Putamen (tissue), 1 donor: ENCODE results near the gene RNF182.
"Not testable (repeated sequence)": the region's sequence is repeated elsewhere in the genome, so short reads cannot be mapped to it uniquely, and the experiment has no call there.

Experiments
- DNase-seq: peaks from one replicate; pipeline ENCODE4 v3.0.0-alpha.2; 2016; ENCODE audit warnings: low spot score

The RNF182 gene

GRCh38 chr6:13917141-13917540 lies 7.6 kb upstream of the RNF182 start:
- no peak for DNase-seq

- DNase-seq, result no peak
Measured at GRCh38 chr6:13918686-13919250, 6.0 kb upstream of the RNF182 start.

DNA sequence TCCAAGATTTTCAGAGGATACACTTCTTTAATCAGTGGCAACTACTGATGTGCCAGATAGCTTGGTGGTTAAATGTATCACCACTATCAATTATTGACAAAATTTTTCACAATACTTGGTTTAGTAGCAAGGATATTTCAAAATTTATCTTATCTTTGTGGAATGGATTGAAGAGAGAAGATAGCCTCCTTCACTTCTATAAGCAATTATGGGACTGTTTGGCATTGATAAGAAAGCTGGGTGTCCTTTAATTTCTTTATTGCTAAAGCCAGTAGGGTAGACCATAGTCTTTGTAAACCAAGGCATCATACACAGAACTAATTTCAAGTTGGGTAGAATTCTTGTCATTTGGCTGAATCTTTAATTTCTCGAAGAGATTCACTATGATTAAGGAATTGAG lies 4.9 kb upstream of the RNF182 start:
- no peak for DNase-seq

GRCh38 chr6:13920552-13920951 lies 4.2 kb upstream of the RNF182 start:
- DNase-seq, result no peak

DNA sequence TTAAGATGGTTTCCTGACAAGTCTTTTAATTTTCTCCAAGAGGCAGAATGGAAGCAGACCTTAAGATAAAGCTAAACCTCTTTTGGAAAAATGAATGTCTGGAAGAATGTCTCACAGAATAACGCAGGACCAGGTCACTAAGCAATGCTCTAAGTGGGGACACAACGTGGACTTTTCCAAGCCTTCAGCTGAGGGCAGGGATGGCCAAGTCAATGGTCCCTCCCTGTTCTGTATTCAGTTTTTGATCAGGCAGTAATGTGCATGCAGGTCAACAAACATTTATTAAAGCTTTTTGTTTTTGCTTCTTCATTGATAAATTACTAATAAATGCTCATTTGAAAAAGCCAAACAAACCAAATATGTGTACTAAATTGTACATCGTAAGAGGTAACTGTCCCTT lies 2.0 kb upstream of the RNF182 start:
- DNase-seq, result no peak

DNA sequence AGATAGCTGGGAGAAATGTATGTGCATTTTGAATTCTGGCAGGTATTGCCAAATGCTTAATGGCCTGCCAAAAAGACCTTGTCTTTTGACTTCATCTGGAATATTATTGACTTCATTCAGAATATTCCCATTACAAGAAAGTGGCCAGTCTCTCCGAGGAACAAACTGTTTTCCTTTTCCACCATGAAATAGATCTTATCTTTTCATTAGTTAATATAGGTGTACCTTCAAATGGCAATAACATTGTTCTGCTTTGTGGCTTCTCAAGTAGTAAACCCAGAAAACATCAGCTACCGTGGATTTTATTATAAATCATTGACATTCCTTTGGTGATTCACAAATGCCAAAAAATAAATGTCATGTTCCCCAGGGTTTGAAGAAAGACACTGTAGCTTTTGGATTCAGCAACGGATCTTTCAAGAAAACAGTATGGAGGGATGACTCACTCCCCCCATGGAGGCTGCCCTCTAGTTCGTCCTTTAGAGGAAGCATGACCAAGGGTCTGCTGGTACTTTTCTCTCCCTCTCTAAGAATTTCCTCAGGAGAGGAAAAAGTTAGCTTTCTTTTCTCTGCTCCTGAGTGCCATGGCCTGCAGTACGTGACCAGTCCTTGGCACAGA lies 1.1 kb upstream of the RNF182 start:
- no peak for DNase-seq

- DNase-seq, result no peak
Measured at GRCh38 chr6:13924146-13924948, 405 bp upstream of the RNF182 start.

GRCh38 chr6:13926378-13926777 lies 1.6 kb downstream of the RNF182 start:
- no peak for DNase-seq

DNA sequence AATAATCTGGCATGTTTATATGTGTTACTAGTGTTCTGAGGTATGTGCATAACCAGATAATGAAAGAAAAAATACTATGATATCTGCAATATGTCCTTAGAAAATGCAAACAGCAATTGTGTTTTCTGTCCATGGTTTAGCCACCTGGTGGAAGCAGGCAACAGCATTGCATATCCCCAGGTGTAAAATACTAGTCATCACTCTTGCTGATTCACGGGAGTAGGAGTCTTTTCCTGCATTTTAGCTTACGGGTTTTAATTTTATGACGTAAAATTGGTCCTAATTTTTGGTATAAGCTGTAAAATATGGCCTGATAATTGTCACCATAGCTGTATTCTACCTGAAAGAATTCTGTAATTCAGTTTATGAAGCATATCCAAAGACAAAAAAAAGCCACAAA lies 2.5 kb downstream of the RNF182 start:
- no peak for DNase-seq

DNA sequence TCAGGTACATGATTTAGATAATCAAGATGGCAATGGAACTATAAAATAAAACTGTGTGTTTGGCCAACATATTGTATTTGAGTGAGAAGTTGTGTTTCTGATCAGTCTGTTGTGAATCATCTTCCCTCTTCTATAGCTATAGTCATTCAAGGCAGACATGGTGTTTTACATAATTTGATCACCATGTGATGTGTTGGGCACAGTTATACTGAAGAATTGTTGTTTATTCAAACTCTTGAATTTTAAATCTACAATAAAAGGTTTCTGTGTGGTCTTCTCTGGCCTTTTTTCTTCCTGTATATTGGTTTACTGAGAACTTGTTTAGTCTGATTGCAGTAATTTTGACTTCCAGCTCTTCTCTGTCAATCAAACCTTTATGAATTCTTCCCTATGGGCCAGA lies 4.4 kb downstream of the RNF182 start:
- no peak for DNase-seq

DNA sequence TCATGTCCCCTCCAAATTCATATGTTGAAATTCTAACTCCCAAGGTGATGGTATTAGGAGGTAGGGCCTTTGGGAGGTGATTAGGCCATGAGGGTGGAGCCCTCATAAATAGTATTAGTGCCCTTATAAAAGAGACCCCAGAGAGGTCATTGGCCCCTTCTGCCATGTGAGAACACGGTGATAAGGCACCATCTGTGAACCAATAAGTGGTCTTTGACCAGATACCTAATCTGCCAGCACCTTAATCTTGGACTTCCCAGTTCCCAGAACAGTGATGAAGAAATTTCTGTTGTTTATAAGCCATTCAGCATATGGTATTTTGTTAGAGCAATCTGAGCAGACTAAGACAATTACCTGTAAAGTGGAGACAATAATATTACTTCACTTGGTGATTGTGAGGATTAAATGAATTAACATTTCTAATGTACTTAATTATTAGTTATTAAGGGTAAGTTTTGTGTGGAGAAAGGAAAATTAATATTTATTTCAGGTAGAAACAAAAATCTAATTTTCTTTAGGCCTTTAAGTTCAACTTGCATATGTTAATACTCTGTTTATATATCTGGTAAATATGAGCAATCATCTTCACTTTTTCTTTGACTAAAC lies 7.1 kb downstream of the RNF182 start:
- DNase-seq, result no peak

DNA sequence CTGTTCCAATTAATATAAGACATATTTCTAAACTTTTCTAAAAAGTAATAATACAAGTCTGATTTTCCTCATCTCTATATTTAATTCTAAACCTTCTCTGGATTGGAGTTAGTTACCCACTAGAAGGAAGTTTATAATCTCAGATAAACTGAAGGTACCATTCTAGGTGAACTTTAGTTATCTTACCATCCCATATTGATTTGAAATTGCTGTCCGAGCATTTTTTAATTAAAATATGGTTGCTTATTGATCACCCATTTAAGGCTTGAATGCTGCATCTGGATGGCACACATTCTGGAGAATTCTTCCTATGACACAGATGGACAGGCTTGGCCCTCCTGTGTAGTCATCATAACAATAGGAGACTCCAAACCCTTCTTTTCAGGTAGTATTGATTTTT lies 8.0 kb downstream of the RNF182 start:
- no peak for DNase-seq

DNA sequence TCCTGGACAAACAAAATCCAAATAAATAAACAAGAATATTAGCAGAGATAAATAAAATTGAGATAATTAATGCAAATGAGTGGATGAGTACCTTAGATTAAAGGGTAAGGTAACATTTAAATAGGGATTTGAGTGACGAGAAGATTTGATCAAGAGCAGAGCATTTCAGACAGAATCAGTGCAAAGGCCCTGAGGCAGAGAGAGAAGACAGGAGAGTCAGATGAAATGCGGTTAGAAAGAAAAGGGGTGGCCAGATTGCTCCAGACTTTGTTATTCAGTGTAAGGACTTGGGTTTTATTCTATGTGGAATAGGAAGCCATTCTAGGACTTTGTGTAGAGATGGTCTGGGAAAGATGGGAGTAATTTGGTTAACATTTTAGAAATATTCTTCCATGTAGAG lies 10.0 kb downstream of the RNF182 start:
- no peak for DNase-seq

DNA sequence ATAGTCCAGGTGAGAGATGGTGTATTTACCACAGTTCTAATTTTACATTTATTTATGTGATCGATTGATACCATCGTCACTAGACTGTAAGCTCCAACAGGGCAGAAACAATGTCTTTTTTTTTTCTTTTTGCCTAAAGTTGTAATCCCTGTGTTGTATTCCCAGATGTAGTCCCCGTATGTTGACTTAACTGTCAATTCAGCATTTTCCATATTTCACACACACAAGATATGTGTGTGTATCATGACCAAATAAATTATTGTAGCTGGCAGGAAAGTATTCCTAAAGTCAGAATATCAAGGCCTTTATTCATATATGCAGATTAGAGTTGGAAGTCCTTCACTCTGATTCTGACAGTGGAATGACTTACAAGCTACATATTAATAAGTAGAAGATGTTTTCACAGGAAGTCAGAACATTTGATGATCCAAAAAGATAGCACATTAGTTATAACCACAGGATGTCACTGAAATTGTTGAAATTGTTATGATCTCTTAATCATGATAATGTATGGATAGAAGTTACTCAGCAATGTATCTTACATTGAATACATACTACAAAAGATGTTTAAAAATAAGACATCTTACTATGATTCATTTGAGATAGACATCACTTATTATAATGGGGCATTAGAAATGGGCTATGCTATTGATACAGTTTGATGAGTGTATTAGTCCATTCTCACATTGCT lies 10.6 kb downstream of the RNF182 start:
- no peak for DNase-seq

DNA sequence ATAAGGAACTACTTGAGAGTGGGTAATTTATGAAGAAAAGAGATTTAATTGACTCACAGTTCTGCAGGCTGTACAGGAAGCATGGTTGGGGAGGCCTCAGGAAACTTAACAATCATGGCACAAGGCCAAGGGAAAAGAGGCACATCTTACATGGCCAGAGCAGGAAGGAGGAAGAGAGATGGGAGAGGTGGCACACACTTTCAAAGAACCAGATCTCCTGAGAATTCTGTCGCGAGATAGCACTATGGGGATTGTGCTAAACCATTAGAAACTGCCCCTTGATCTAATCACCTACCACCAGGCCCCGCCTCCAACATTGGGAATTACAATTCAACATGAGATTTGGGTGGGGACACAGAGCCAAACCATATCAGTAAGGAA lies 11.1 kb downstream of the RNF182 start:
- DNase-seq, result not testable (repeated sequence)

DNA sequence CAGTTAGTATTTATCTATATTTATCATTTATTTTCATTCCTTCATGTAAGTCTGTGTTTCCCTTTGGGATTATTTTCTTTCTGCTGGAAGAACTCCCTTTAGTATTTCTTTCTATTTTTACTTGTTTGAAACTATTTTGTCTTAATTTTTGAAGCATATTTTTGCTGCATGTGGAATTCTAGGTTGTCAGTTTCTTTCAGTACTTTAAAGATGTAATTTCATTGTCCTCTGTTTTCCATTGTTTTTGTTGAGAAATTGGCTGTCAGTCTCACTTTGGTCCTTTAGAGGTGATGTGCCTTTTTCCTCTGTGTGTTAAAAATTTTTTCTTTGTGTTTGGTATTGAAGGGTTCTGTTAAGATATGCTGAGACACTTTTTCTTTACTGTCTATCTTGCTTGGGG lies 17.1 kb downstream of the RNF182 start:
- DNase-seq, result no peak

GRCh38 chr6:13943943-13944342 lies 19.2 kb downstream of the RNF182 start:
- no peak for DNase-seq

DNA sequence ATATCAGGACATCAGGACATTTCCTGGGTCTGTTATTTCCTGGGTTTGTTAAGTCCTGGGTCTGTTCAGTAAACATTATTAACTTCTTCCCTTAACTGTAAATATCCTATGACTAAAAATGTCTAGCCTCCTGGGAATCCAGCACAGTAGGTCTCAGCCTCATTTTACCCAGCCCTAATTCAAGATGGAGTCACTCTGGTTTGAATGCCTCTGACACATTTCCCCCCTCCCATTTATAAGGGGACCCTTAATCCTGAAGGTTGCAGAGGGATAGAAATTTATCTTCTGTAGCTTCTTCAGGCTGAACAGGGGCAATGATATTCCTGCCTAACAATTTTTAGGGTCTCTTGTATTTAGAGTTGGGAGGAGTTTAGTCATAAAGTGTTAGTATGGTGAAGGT lies 21.8 kb downstream of the RNF182 start:
- no peak for DNase-seq

GRCh38 chr6:13947611-13948178 lies 22.9 kb downstream of the RNF182 start:
- DNase-seq, result no peak

GRCh38 chr6:13952101-13952500 lies 27.3 kb downstream of the RNF182 start:
- no peak for DNase-seq

DNA sequence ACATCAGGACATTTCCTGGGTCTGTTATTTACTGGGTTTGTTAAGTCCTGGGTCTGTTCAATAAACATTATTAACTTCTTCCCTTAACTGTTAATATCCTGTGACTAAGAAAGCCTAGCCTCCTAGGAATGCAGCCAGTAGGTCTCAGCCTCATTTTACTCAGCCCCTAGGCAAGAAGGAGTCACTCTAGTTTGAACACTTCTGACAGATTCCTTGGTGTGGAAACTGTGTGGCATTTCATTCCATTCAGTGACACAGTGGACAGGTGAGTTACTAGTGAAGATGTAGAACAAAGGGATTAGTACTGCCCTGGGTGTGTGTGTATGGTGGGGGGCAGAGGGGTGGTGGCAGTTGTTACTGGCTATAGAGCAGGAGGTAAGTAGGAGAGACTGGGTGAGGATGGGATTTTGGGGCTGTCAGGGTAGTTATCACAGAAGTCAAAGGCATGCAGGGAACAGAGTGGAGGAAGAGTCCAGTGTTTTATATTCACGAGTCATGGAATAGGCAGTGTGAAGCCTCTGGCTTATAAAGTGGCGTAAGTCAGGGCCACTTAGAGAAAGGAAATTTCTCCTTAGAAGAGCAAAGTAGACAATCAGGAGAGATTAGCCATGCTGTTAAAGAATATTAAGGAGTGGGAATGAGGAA lies 28.4 kb downstream of the RNF182 start:
- DNase-seq, result no peak
